OCI-LY1 (cell line): ENCODE measurements around the gene FMNL1.

Experiments
- CTCF ChIP-seq: fragments of 200-600 bp; sonication (generic), shearing (Covaris generic); IDR thresholded peaks from 2 replicates; pipeline ENCODE4 v1.5.1; 2017; ENCODE audit warnings: mild to moderate bottlenecking, antibody characterized with exemption, low read length, moderate library complexity, mixed read lengths
- EZH2 ChIP-seq: fragments of 200-600 bp; sonication (generic), shearing (Covaris generic); IDR thresholded peaks from 2 replicates; pipeline ENCODE4 v1.8.0; 2017; ENCODE audit warnings: borderline replicate concordance, mixed run types, mild to moderate bottlenecking, antibody characterized with exemption, low read length, moderate library complexity, mixed read lengths

- TF ChIP-seq CTCF (no peak), EZH2 (no peak)
Observed at GRCh38 chr17:45175759-45176115, 45.9 kb upstream of the FMNL1 start.
